PC-9 (cell line): ENCODE measurements around the gene ASIC1.
"Not testable (repeated sequence)": the region's sequence is repeated elsewhere in the genome, so short reads cannot be mapped to it uniquely, and the experiment has no call there.

Experiments used
- CTCF ChIP-seq: fragments of 200-600 bp; sonication (generic); conservative IDR thresholded peaks from 2 replicates; pipeline ENCODE4 v1.6.1; 2017; ENCODE audit warnings: mixed run types, antibody characterized with exemption, mild to moderate bottlenecking, moderate library complexity
- EZH2 ChIP-seq: fragments of 200-600 bp; sonication (generic); IDR thresholded peaks from 2 replicates; pipeline ENCODE4 v1.8.0; 2017; ENCODE audit warnings: antibody characterized with exemption, low read depth

DNA sequence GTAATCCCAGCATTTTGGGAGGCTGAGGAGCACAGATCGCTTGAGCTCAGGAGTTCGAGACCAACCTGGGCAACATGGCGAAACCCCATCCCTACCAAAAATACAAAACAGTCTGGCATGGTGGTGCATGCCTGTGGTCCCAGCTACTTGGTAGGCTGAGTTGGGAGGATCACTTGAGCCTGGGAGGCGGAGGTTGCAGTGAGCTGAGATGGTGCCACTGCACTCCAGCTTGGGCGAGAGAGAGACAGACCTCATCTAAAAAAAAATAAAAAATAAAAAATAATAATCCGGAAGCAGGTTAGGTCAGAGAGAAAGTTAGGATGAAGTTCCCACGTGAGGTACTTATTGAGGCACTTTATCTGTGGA, 27.0 kb downstream of the ASIC1 start:
- not testable (repeated sequence) for TF ChIP-seq CTCF, EZH2
